SU-DHL-6 (cell line): ENCODE results near the gene FSD1.

ENCODE experiments used
- EZH2phosphoT487 ChIP-seq: fragments of 200-600 bp; sonication (generic), shearing (Covaris generic); conservative IDR thresholded peaks from 2 replicates; pipeline ENCODE4 v1.6.1; 2018; ENCODE audit warnings: mild to moderate bottlenecking, antibody characterized with exemption, low read length, moderate library complexity, mixed read lengths
- TF ChIP-seq, protein P1 (sequence below): fragments of 200-600 bp; sonication (generic); IDR thresholded peaks from one replicate; pipeline ENCODE4 v1.5.1; 2017; ENCODE audit warnings: antibody characterized with exemption, mild to moderate bottlenecking, low read length, moderate library complexity; ENCODE audit not compliant: insufficient read depth, poor library complexity, severe bottlenecking

DNA sequence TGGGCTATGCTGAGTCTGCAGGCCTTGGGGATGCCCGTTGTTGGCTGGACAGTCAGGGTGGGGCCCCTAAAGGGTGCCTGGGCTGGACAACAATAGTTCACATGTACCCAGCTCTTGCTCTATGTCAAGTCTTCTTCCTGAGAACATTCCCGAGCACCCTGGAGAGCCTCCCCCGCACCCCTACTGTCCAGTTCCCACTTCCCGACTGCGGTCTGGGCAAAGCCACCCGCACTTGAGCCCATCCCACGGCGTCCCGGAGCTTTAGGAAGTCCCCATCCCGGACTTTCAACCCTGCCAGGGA lies 37.9 kb downstream of the FSD1 start:
- TF ChIP-seq, protein P1, sequence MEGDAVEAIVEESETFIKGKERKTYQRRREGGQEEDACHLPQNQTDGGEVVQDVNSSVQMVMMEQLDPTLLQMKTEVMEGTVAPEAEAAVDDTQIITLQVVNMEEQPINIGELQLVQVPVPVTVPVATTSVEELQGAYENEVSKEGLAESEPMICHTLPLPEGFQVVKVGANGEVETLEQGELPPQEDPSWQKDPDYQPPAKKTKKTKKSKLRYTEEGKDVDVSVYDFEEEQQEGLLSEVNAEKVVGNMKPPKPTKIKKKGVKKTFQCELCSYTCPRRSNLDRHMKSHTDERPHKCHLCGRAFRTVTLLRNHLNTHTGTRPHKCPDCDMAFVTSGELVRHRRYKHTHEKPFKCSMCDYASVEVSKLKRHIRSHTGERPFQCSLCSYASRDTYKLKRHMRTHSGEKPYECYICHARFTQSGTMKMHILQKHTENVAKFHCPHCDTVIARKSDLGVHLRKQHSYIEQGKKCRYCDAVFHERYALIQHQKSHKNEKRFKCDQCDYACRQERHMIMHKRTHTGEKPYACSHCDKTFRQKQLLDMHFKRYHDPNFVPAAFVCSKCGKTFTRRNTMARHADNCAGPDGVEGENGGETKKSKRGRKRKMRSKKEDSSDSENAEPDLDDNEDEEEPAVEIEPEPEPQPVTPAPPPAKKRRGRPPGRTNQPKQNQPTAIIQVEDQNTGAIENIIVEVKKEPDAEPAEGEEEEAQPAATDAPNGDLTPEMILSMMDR: no peak
- no peak for TF ChIP-seq EZH2phosphoT487
